HEK293 (cell line): ENCODE data around the gene GPR84.

Experiments
- BCL11A ChIP-seq: fragments of 450-650 bp; formaldehyde crosslinking; IDR thresholded peaks from 2 replicates; pipeline ENCODE4 v1.5.1; 2016; ENCODE audit warnings: low read depth, missing biosample characterization, missing genetic modification characterization
- FEZF1 ChIP-seq: fragments of 450-650 bp; formaldehyde crosslinking; IDR thresholded peaks from 2 replicates; pipeline ENCODE4 v1.5.1; 2016; ENCODE audit warnings: missing biosample characterization, missing genetic modification characterization
- GFI1B ChIP-seq: fragments of 450-650 bp; formaldehyde crosslinking; IDR thresholded peaks from 2 replicates; pipeline ENCODE4 v1.5.1; 2016; ENCODE audit warnings: missing biosample characterization, missing genetic modification characterization
- KLF9 ChIP-seq: fragments of 450-650 bp; formaldehyde crosslinking; IDR thresholded peaks from 2 replicates; pipeline ENCODE4 v1.5.1; 2016; ENCODE audit warnings: missing biosample characterization, missing genetic modification characterization, low read depth
- SCRT1 ChIP-seq: fragments of 450-650 bp; formaldehyde crosslinking; IDR thresholded peaks from 2 replicates; pipeline ENCODE4 v1.5.1; 2016; ENCODE audit warnings: missing biosample characterization, missing genetic modification characterization, borderline replicate concordance
- SP2 ChIP-seq: fragments of 450-650 bp; formaldehyde crosslinking; IDR thresholded peaks from 2 replicates; pipeline ENCODE4 v1.5.1; 2016; ENCODE audit warnings: missing biosample characterization, missing genetic modification characterization
- SP3 ChIP-seq: fragments of 450-650 bp; formaldehyde crosslinking; IDR thresholded peaks from 2 replicates; pipeline ENCODE4 v1.5.1; 2016; ENCODE audit warnings: missing biosample characterization, missing genetic modification characterization
- TCF7L2 ChIP-seq: IDR thresholded peaks from 2 replicates; pipeline ENCODE4 v1.6.1; 2011; ENCODE audit warnings: low read depth, mild to moderate bottlenecking, inconsistent platforms, low read length, moderate library complexity, borderline replicate concordance
- ZBTB1 ChIP-seq: fragments of 450-650 bp; formaldehyde crosslinking; IDR thresholded peaks from 2 replicates; pipeline ENCODE4 v1.5.1; 2016; ENCODE audit warnings: missing biosample characterization, missing genetic modification characterization
- ZFP41 ChIP-seq: fragments of 450-650 bp; formaldehyde crosslinking; IDR thresholded peaks from 2 replicates; pipeline ENCODE4 v1.5.1; 2016; ENCODE audit warnings: missing biosample characterization, missing genetic modification characterization, borderline replicate concordance
- ZIC2 ChIP-seq: fragments of 450-650 bp; formaldehyde crosslinking; IDR thresholded peaks from 2 replicates; pipeline ENCODE4 v1.5.1; 2016; ENCODE audit warnings: missing biosample characterization, missing genetic modification characterization
- ZNF19 ChIP-seq: fragments of 450-650 bp; formaldehyde crosslinking; IDR thresholded peaks from 2 replicates; pipeline ENCODE4; 2016; ENCODE audit warnings: missing biosample characterization, missing genetic modification characterization, low read depth
- ZNF223 ChIP-seq: fragments of 450-650 bp; formaldehyde crosslinking; IDR thresholded peaks from 2 replicates; pipeline ENCODE4 v1.5.1; 2016; ENCODE audit warnings: missing biosample characterization, missing genetic modification characterization
- ZNF239 ChIP-seq: fragments of 450-650 bp; formaldehyde crosslinking; IDR thresholded peaks from 2 replicates; pipeline ENCODE4 v1.5.1; 2016; ENCODE audit warnings: missing biosample characterization, missing genetic modification characterization
- ZNF37A ChIP-seq: fragments of 450-650 bp; IDR thresholded peaks from 2 replicates; pipeline ENCODE4 v1.5.1; 2018; ENCODE audit warnings: missing biosample characterization, missing genetic modification characterization
- ZNF48 ChIP-seq: fragments of 450-650 bp; formaldehyde crosslinking; IDR thresholded peaks from 2 replicates; pipeline ENCODE4 v1.5.1; 2016; ENCODE audit warnings: missing biosample characterization, missing genetic modification characterization
- ZNF529 ChIP-seq: fragments of 450-650 bp; formaldehyde crosslinking; IDR thresholded peaks from 2 replicates; pipeline ENCODE4 v1.5.1; 2017; ENCODE audit warnings: missing genetic modification characterization, missing biosample characterization; ENCODE audit not compliant: insufficient replicate concordance
- ZNF549 ChIP-seq: fragments of 450-650 bp; IDR thresholded peaks from 2 replicates; pipeline ENCODE4 v1.5.1; 2018; ENCODE audit warnings: missing biosample characterization, missing genetic modification characterization, mild to moderate bottlenecking, inconsistent platforms, moderate library complexity
- ZNF560 ChIP-seq: fragments of 450-650 bp; formaldehyde crosslinking; IDR thresholded peaks from 2 replicates; pipeline ENCODE4 v1.5.1; 2017; ENCODE audit warnings: missing biosample characterization, missing genetic modification characterization, borderline replicate concordance
- ZNF561 ChIP-seq: fragments of 450-650 bp; IDR thresholded peaks from 2 replicates; pipeline ENCODE4 v1.5.1; 2018; ENCODE audit warnings: missing biosample characterization, missing genetic modification characterization, borderline replicate concordance
- ZNF585B ChIP-seq: fragments of 450-650 bp; formaldehyde crosslinking; IDR thresholded peaks from 2 replicates; pipeline ENCODE4 v1.5.1; 2016; ENCODE audit warnings: missing biosample characterization, missing genetic modification characterization
- ZNF629 ChIP-seq: fragments of 450-650 bp; formaldehyde crosslinking; IDR thresholded peaks from 2 replicates; pipeline ENCODE4 v1.5.1; 2017; ENCODE audit warnings: missing biosample characterization, missing genetic modification characterization
- ZNF664 ChIP-seq: fragments of 450-650 bp; formaldehyde crosslinking; IDR thresholded peaks from 2 replicates; pipeline ENCODE4 v1.5.1; 2016; ENCODE audit warnings: missing biosample characterization, missing genetic modification characterization
- ZXDB ChIP-seq: fragments of 450-650 bp; formaldehyde crosslinking; IDR thresholded peaks from 2 replicates; pipeline ENCODE4 v1.5.1; 2016; ENCODE audit warnings: missing biosample characterization, missing genetic modification characterization
- TF ChIP-seq, protein P1 (sequence below): fragments of 450-650 bp; formaldehyde crosslinking; IDR thresholded peaks from 2 replicates; pipeline ENCODE4 v1.5.1; 2016; ENCODE audit warnings: missing biosample characterization, missing genetic modification characterization
- TF ChIP-seq, protein P2 (sequence below): fragments of 450-650 bp; formaldehyde crosslinking; IDR thresholded peaks from 2 replicates; pipeline ENCODE4 v1.5.1; 2016; ENCODE audit warnings: missing biosample characterization, missing genetic modification characterization
- TF ChIP-seq, protein P3 (sequence below): fragments of 450-650 bp; formaldehyde crosslinking; IDR thresholded peaks from 2 replicates; pipeline ENCODE4 v1.5.1; 2016; ENCODE audit warnings: missing biosample characterization, missing genetic modification characterization
- TF ChIP-seq, protein P4 (sequence below): fragments of 450-650 bp; formaldehyde crosslinking; IDR thresholded peaks from 2 replicates; pipeline ENCODE4 v1.5.1; 2016; ENCODE audit warnings: missing biosample characterization, missing genetic modification characterization, low read depth
- TF ChIP-seq, protein P5 (sequence below): fragments of 450-650 bp; formaldehyde crosslinking; IDR thresholded peaks from 2 replicates; pipeline ENCODE4 v1.5.1; 2016; ENCODE audit warnings: missing biosample characterization, missing genetic modification characterization

The GPR84 gene

DNA sequence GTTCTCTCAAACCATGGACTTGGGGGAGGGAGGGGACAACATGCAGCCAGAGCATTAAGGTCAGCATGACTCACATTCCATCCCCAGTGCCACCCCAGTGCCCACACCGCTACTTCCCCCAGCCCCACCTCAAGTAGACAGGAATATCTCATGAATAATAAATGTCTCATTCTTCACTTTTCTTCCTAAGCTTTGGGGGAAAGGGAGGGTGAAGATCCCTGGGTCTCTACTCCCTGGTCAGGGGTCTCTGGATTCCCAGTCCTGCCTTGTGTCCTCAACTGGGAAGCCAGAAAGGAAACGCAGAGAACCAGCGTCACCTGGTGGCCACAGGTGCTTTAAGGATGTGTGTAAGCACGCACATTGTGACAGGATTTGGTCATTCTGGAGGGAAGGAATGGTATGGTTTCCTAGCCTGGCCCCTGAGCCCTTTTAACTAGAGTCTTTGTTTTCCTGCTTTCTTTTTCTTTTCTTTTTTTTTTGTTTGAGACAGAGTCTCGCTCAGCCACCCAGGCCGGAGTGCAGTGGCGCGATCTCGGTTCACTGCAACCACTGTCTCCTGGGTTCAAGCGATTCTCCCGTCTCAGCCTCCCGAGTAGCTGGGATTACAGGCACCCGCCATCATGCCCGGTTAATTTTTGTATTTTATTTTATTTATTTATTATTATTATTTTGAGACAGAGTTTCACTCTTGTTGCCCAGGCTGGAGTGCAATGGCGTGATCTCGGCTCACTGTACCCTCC lies 3.4 kb downstream of the GPR84 start (continued):
- TF ChIP-seq SCRT1: no peak
- no peak for TF ChIP-seq ZNF239 (tag by site-specific recombination)
- no peak for TF ChIP-seq ZNF19 (tag by site-specific recombination)
- no peak for TF ChIP-seq ZNF560 (tag by site-specific recombination)
- TF ChIP-seq ZNF529 (tag by site-specific recombination): no peak
- TF ChIP-seq ZNF549 (tag by site-specific recombination): no peak
- no peak for TF ChIP-seq SP2
- TF ChIP-seq, protein P1, sequence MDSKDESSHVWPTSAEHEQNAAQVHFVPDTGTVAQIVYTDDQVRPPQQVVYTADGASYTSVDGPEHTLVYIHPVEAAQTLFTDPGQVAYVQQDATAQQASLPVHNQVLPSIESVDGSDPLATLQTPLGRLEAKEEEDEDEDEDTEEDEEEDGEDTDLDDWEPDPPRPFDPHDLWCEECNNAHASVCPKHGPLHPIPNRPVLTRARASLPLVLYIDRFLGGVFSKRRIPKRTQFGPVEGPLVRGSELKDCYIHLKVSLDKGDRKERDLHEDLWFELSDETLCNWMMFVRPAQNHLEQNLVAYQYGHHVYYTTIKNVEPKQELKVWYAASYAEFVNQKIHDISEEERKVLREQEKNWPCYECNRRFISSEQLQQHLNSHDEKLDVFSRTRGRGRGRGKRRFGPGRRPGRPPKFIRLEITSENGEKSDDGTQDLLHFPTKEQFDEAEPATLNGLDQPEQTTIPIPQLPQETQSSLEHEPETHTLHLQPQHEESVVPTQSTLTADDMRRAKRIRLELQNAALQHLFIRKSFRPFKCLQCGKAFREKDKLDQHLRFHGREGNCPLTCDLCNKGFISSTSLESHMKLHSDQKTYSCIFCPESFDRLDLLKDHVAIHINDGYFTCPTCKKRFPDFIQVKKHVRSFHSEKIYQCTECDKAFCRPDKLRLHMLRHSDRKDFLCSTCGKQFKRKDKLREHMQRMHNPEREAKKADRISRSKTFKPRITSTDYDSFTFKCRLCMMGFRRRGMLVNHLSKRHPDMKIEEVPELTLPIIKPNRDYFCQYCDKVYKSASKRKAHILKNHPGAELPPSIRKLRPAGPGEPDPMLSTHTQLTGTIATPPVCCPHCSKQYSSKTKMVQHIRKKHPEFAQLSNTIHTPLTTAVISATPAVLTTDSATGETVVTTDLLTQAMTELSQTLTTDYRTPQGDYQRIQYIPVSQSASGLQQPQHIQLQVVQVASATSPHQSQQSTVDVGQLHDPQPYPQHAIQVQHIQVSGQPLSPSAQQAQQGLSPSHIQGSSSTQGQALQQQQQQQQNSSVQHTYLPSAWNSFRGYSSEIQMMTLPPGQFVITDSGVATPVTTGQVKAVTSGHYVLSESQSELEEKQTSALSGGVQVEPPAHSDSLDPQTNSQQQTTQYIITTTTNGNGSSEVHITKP (tag by site-specific recombination): 0 out of 2 replicates have a peak, but pooled peaks have one; percentile 25
- TF ChIP-seq, protein P2, sequence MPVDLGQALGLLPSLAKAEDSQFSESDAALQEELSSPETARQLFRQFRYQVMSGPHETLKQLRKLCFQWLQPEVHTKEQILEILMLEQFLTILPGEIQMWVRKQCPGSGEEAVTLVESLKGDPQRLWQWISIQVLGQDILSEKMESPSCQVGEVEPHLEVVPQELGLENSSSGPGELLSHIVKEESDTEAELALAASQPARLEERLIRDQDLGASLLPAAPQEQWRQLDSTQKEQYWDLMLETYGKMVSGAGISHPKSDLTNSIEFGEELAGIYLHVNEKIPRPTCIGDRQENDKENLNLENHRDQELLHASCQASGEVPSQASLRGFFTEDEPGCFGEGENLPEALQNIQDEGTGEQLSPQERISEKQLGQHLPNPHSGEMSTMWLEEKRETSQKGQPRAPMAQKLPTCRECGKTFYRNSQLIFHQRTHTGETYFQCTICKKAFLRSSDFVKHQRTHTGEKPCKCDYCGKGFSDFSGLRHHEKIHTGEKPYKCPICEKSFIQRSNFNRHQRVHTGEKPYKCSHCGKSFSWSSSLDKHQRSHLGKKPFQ (tag by site-specific recombination): no peak
- TF ChIP-seq, protein P3, sequence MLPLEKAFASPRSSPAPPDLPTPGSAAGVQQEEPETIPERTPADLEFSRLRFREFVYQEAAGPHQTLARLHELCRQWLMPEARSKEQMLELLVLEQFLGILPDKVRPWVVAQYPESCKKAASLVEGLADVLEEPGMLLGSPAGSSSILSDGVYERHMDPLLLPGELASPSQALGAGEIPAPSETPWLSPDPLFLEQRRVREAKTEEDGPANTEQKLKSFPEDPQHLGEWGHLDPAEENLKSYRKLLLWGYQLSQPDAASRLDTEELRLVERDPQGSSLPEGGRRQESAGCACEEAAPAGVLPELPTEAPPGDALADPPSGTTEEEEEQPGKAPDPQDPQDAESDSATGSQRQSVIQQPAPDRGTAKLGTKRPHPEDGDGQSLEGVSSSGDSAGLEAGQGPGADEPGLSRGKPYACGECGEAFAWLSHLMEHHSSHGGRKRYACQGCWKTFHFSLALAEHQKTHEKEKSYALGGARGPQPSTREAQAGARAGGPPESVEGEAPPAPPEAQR (tag by site-specific recombination): no peak
- no peak for TF ChIP-seq FEZF1 (tag by site-specific recombination)
- TF ChIP-seq ZFP41 (tag by site-specific recombination): no peak
- no peak for TF ChIP-seq TCF7L2
- no peak for TF ChIP-seq ZNF48
- no peak for TF ChIP-seq ZXDB (tag by site-specific recombination)
- TF ChIP-seq, protein P4, sequence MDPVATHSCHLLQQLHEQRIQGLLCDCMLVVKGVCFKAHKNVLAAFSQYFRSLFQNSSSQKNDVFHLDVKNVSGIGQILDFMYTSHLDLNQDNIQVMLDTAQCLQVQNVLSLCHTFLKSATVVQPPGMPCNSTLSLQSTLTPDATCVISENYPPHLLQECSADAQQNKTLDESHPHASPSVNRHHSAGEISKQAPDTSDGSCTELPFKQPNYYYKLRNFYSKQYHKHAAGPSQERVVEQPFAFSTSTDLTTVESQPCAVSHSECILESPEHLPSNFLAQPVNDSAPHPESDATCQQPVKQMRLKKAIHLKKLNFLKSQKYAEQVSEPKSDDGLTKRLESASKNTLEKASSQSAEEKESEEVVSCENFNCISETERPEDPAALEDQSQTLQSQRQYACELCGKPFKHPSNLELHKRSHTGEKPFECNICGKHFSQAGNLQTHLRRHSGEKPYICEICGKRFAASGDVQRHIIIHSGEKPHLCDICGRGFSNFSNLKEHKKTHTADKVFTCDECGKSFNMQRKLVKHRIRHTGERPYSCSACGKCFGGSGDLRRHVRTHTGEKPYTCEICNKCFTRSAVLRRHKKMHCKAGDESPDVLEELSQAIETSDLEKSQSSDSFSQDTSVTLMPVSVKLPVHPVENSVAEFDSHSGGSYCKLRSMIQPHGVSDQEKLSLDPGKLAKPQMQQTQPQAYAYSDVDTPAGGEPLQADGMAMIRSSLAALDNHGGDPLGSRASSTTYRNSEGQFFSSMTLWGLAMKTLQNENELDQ (tag by site-specific recombination): no peak
- no peak for TF ChIP-seq BCL11A (tag by site-specific recombination)
- no peak for TF ChIP-seq ZNF37A (tag by site-specific recombination)
- no peak for TF ChIP-seq GFI1B (tag by site-specific recombination)
- no peak for TF ChIP-seq ZNF585B (tag by site-specific recombination)
- TF ChIP-seq ZBTB1 (tag by site-specific recombination): no peak
- peak; percentile 62; the same call in 1 of the 2 replicates for TF ChIP-seq ZNF561 (tag by site-specific recombination)
- TF ChIP-seq KLF9: no peak
- TF ChIP-seq ZNF629: 0 out of 2 replicates have a peak, but pooled peaks have one; percentile 19
- TF ChIP-seq, protein P5, sequence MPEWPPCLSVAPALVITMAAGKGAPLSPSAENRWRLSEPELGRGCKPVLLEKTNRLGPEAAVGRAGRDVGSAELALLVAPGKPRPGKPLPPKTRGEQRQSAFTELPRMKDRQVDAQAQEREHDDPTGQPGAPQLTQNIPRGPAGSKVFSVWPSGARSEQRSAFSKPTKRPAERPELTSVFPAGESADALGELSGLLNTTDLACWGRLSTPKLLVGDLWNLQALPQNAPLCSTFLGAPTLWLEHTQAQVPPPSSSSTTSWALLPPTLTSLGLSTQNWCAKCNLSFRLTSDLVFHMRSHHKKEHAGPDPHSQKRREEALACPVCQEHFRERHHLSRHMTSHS (tag by site-specific recombination): no peak
- TF ChIP-seq ZNF664 (tag by site-specific recombination): no peak
- TF ChIP-seq ZIC2 (tag by site-specific recombination): no peak
- TF ChIP-seq ZNF223 (tag by site-specific recombination): no peak
- no peak for TF ChIP-seq SP3 (tag by site-specific recombination)
